Endothelial cell of hepatic sinusoid (primary cell): ENCODE results near the gene UVSSA.
"Not testable (repeated sequence)": the region's sequence is repeated elsewhere in the genome, so short reads cannot be mapped to it uniquely, and the experiment has no call there.

Experiments
- in situ Hi-C: cut with HindIII; loops from 2 replicates; pipeline ENCODE4 v1.10.0; 2017; ENCODE audit warnings: low sequenced_read_pairs

Gene UVSSA

DNA sequence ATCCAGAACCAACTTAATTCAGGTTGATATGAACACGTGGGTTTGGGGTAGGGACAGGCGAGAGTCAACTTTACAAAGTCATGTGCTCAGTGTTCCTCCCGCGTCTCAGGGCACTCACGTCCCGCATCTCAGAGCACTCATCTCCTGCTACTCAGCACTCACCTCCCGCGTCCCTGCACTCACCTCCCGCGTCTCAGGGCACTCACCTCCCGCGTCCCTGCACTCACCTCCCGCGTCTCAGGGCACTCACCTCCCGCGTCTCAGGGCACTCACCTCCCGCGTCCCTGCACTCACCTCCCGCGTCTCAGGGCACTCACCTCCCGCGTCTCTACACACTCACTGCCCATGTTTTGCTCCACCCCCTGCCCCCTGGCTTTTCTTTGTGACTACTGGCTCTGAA lies 25.6 kb downstream of the UVSSA start:
- in situ Hi-C loops = not testable (repeated sequence)

DNA sequence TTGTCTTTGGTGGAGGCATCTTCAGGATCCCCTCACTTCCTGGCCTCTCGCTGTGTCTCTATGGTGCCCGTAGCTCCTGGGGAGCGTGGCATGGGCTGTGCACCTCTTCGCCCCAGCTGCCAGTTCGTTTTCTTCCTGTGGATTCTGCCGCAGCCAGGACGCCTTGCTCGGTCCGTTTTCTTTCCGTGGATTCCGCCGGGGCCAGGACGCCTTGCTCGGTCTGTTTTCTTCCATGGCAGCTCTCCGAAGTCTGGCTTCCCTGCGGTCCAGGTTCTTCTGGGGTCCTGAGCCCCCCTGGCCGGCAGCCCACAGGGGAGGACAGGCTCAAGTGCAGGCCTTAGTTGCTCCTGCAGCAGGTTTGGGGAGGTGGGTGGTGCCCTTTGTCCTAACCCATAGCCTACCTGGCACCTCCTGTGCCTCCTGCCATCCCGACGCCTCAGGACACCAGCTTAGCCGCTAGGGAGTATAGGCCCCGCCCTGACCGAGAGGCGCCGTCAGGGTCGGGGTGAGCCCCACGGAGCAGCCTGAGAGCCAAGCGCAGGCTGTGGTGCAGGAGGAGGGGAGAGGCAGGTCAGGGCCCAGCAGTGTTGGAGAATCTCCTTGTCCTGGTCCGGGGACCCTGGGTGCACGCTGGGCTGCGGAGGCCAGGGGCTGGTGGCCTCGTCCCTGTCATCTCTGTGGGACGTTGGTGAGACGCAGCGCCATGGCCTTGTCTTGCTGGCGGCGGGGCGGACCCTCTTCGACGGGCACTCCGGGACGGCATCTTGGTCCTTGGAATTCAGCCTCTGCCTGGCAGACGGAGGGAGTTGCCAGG lies 27.1 kb downstream of the UVSSA start:
- in situ Hi-C loops = no loop called here

DNA sequence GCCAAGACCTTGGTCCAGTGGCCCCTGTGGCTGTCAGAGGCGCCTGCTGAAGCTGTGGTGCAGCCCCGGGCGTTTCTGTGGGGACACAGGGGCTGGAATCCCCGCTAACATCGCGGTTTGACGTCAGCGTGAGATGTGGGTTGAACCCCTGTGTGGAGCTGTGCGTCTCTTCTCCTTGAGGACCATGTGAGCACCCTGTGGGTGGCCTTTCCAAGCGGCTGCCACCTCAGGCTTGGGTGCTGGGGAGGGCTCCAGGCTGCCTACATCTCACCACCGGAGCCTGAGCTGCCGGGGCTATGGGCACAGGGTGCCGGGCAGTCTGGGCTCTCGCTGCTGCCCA lies 27.7 kb downstream of the UVSSA start:
- in situ Hi-C loops = no loop called here

DNA sequence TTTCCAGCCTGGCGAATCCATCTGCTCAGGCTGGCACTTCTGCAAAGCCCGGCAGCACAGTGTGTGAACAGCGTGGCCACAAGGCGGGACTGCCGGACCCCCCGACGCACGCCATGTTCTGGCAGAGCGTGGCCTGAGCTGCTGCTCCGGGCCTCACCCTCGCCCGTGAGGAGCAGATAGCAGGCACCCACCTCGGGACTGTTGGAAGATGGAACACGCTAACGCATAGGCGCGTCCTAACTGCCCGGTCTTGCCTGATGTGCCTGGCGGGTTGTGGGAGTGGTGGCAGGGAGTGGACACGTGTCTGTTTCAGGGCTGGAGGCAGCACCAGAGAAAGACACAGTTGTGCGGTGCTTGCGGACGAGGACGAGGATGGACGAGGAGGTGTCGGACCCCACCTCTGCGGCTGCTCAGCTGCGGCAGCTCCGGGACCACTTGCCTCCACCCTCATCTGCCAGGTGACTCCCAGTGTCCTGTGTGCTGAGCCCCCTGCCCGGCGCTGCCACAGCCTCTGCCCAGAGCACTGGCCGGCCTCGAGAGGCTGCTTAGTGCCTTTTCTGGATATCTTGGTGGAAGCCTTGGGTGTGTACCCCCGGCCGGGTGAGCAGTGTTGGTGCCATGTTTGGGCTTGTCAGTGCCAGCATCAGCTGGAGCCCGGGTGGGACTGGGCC lies 28.2 kb downstream of the UVSSA start:
- in situ Hi-C loops = no loop called here

DNA sequence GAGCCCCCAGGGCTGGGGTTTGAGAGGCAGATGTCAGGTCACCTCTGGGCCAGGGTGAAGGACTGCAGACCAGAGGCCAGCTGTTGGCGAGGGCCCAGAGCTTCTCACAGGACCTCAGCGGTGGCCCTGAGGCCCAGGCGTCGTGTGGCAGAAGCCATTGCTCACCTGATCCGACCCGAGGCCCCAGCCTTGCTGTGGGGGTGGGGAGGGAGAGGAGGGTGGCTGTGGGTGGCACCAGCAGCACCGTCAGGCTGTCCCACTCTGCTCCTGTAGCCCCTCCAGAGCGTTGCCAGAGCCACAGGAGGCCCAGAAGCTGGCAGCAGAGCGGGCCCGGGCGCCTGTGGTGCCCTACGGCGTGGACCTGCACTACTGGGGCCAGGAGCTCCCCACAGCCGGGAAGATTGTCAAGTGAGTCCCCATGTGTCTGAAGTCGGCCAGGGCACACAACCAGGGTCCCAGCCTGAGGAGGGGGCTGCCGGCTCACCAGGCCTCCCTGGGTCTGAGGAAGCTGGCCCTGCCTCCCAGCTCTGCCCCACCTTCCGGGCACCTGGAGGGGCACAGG lies 28.8 kb downstream of the UVSSA start:
- in situ Hi-C loops = no loop called here

DNA sequence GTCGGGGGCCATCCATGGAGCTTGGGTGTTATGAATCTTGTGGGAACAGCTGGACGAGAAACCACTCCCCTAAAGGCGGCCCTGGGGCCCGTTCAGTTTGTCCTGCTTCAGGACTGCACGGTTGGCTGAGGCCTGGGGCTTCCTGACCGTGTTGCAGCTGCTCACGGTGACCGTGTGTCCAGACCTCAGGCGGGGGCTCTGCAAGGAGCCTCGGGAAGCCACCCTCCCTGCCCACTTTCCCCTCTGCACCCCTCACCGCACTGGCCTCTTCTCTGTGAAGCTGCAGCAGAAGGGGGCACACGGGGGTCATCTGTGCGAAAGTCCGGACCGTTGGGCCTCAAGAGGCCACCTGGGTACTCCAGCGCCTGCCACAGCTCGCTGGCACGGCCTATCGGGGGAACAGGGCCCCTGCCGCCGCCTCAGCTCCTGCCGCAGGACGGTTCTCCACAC lies 29.4 kb downstream of the UVSSA start:
- in situ Hi-C loops = no loop called here

DNA sequence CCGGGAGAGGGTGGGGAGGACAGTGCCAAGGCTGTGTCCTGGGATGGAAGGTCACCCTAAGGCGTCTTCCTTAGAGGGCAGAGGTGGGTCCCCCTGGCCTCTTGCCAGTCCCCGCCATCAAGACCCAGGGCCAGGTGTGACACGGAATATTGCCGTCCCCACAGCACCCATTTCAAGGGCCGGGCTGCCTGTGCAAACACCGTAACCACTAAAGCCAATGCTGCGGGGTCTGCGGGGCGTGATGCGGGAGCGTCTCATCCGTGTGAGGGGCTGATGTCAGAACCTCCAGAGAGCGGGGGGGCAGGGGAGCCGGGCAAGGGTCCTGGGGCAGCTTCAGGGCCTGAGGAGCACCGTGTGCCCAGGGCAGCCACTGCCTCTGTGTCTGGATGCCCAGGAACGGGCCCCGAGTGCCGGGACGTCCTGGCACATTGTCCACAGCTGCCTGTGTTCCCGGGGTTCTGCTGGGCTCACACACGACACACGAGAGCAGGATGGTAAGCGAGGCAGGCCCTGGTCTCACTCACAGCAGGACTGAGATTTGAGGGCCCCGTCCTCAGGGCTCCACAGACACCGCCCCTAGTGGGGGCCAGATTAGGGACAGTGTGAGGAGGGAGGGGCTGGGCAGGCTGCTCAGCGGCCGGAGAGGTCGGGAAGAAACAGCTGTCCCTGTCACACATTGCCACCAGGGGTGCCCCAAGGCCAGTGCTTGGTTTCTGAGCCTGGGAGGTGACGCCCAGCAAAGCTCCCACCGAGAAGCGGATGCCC lies 30.0 kb downstream of the UVSSA start:
- in situ Hi-C loops = no loop called here

DNA sequence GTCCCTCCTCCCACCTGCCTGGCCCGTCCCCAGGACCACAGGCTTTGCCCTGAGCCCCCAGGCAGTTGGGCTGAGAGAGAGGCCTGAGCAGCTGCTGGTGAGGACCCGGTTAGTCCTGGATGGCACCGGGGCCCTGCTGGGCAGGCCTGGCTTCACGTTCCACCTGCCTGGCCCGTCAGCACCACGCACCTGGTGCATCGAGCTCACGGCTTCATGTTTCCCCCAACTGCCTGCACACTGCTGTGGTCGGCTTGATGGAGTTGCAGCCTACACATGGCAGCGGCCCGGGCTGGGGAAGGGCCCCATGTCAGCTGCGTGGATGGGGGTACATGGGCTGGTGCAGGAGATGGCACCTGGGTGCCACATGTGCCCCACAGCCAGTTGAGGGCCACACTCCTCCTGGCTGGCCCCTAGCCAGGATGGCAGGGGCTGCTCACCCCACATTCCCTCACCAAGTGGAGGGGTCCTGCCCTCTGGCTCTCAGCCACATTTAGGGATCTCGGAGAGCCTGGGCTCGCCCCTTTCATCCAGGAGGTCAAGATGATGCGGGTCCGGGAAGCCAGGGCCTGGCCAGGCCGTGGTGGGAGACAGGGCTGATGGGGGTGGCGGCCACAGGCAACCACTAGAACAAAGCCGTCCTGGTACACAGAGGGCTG lies 30.7 kb downstream of the UVSSA start:
- in situ Hi-C loops = no loop called here

DNA sequence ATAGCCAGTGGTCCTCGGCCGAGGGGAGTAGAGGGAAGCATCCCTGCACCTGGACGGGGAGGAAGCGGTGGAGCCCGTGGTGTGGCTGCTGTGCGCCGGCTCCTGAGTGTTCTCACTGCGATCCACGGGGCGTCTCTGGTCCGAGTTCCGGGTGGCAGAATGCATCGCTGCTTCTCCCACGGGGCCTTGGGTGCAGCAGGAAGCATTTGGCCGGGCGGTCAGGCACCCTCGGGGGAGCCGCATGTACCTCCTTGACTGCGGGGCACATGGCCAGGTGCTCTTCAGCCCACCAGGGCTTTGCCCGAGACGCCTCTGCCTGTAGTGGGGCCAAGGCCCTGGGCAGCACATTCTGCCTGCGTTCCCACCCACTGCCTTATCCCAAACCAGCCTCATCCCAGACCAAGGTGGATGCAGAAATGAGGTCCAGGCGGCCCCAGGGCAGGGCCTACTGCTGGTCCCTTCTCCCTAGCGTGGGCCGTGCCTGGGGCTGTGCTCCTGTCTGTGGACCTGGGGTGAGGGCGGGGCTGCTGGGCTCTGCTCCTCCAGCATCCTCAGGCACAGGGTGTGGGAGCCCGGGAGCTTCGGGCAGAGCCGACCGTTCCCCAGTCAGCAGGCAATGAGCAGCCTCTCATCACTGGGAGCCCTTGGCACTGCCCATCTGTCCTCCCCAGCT lies 31.7 kb downstream of the UVSSA start:
- in situ Hi-C loops = no loop called here

DNA sequence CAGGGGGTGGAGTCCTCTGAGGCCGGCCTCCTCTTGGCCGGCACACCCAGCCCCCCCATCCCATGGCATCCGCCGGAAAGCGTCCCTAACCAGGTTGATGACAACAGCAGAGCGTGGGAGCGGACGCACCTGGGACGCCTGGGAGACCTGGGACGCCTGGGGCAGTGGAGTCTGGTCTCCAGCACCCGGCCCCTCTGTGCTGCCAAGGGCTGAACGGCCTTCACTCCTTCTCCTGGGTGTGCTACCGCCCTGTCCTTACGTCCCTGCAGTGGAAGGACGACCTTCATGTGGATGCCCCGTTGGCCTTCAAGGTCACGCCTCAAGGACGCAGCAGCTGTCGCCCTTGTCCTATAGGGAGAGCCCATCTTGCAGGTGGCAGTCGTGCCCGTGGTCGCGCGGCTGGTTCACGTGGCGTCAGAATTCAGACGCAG lies 32.4 kb downstream of the UVSSA start:
- in situ Hi-C loops = no loop called here

DNA sequence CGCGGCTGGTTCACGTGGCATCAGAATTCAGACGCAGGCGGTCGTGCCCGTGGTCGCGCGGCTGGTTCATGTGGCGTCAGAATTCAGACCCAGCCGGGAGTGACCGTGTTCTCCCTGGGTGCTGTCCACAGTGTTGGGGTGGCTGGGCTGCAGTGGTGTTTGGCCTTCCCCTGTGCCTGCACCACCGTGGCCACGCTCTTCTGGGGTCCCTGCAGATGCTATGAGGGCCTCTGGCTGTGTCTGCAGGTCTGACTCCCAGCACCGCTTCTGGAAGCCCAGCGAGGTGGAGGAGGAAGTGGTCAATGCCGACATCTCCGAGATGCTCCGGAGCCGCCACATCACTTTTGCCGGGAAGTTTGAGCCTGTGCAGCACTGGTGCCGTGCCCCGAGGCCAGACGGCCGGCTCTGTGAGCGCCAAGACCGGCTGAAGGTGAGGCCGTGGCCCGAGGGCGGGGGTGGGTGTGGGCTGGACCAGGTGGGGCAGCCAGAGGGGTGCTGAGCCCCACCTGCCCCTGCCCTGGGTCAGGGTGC lies 32.9 kb downstream of the UVSSA start:
- in situ Hi-C loops = no loop called here

DNA sequence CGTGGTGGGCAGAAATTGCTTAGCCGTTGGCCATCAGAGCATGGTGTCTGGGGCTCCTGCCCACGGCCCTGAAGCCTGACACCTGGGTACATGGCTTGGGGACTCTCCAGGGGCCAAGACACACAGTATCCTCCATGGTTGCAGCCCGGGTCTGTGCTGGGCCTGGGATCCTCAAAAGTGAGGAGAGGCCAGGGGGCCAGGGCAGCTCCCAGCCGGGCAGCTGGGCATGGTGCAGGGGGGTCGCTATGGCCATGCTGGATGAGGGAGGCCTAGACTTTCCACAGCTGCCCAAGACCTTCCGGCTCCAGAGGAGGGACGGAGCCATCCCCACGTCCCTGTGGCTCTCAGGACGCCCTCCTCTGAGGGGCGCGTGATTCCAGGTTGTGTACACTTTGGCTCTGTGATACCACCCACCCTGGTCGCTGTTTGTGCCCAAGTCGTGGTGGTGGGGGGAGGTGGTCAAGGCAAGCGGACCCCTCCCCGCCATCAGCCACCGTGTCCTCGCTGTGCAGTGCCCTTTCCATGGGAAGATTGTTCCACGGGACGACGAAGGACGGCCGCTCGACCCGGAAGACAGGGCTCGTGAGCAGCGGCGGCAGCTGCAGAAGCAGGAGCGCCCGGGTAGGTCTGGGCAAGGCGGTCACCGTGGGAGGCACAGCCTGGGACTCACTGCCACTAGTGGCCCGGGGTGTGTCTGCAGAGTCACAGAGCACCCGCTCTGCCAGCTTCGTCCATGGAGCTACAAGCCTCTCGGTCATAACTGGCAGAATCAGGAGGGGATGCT lies 33.6 kb downstream of the UVSSA start:
- in situ Hi-C loops = no loop called here

DNA sequence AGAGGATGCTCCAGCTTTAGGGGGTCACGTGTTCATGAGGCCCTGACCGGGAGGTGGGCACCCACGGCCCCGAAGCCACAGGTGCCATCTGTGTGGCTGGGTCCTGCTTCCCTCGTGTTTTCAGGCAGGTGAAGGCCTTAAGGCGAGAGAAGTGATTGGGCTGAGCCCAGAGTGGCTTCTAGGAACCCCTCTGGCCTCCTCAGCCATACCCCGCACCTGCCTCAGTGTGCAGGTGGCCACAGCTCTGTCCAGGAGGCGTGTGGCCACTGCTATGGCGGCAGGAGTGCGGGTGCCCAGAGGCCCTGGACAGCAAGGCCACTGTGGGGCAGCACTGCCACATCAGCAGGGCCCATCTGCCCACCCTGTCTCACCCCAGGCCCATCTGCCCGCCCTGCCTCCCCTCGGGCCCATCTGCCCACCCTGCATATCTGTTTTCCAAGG lies 34.2 kb downstream of the UVSSA start:
- in situ Hi-C loops = no loop called here

DNA sequence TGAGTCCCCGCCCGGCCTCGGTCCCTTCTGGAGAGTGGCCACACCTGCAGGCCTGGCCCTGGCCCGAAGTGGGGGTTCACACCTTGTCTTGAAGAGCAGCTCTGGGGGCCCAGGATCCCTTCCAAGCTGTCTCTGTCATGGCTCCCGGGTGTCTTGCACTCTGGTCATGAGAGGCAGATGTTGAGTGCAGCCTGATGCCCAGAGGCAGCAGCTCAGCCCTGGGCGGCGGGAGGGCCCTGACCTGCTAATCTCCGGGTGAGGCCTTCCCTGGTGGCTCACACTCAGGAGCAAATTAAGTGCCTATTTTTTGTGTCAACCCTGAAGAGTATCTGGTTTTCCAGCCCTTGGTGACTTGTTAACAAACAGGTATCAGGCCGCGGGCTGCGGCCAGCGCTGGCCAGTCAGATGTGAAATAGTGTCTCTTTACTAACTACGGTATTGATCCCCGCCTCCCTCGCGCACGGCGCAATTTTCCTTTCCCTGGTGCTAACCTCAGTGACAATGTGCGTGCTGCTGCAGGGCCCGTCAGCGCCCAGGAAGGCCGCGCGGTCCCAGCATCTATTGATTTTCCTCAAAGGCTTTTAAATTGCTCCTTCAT lies 35.0 kb downstream of the UVSSA start:
- in situ Hi-C loops = no loop called here

DNA sequence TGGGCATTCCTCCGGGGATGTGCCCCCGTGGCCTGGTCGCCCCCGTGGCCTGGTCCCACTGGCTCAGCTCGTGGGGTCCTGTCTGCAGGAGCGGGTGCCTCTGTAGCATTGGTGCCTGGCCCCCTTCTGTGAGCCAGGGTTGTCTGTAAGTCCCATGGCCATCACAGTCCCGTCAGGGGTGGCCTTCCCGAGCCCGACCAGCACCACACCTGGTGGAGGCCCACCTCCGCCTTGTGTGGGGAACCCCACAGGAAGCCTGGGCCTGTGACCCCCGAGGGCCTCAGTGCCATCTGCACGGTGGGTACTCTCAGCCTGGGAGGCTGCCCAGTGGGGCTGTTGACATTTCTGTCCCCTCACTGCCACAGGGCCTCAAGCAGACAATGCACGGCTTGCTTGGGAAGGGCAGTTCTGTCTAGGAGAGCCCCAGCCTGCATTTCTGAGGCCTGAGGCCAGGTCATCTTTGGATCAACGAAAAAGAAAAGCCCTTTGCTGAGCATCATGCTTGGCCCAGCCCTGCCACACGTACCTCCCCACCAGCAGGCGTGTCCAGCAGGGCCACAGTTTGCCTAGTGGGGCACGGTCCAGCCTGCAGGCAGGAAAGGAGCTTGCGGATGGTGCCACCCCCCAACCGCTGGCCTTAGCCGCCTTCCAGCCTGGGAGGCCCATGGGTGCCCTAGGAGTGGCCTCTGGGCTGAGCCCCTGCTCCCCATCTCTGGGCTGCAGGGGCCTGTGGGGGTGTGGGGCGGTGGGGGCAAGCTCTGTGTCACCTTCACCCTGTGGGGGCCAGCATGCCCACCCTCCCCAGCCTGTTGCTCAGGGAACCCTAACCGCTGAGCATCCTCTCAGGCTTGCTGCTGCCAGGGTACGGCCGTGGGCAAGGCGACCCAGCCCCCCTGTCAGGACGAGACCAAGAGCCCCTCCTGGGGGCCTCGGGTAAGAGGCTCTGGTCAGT lies 36.0 kb downstream of the UVSSA start:
- in situ Hi-C loops = no loop called here

DNA sequence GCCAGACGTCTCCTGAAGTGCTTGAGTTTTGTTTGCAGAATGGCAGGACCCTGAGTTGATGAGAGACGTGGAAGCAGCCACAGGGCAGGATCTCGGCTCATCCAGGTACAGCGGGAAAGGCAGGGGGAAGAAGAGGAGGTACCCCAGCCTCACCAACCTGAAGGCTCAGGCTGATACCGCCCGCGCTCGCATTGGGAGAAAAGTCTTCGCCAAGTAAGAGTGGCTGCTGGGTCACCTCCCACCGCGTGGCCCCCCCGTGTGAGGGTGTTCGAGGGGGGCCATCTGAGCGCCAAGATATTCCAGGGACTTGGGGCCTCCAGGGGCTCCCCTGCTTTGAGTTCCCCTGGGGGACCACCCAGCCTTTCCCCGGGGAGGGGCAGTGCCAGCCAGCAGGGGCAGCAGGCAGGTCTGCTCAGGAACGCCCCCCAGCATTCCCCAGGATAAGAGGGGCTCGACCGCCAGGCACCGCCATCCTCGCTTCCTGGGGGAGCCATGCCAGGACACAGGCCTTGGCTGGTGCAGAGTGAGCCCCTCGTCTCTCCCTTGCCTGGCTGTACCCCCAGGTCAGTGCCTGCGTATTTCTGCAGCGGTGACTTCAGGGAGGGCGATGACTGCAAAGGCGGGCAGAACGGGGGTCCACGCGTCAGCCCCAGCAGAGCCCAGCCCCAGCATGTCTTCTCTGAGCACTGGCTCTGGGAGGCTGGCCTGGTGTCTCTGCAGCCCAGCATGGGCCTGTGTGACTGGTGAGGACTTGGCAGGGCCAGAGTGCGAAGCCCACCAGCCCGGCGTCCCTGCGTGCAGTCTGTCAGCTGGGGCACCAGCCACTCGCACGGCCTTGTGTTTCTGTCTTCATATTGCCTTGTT lies 37.0 kb downstream of the UVSSA start:
- in situ Hi-C loops = no loop called here
